GM10847 (cell line): ENCODE data around the gene RAB36.

Source experiments
- POLR2A ChIP-seq: IDR thresholded peaks from 2 replicates; pipeline ENCODE4 v1.6.1; 2011; ENCODE audit not compliant: insufficient read length; ENCODE audit errors: extremely low read depth

Gene RAB36

DNA sequence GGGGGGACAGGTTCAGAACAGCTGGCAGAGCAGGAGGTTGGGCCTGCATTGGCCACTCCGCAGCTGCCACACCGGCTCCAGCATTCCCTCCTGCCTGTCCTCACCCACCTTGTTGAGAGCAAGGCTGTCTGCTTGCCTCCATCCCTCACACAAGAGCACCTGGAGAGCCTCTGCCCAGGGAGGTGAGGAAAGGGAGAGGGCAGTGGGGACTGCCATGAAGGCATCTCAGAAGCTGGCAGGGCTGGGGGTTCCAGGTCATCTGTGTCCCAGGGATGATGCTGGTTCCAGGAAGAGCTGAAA lies 30.6 kb upstream of the RAB36 start:
- no peak for TF ChIP-seq POLR2A

DNA sequence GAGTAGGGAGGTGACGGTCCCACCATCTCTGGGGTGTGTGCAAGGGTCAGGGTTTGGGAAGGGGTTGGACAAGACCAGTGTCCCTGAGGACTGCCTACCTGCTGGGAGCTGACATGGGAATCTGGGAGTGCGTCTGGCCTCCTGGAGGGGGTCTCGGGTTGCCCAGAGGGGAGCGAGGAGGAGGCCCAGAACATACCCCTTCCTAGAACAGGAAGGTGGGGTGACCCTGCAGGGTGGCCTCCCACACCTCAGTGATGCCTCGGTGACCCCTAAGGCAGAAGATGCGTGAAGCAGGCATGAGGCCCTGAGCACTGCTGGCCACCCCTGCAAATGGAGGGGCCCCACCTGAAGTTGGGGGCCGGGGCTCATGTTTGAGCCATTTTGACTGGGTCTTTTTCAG lies 29.9 kb upstream of the RAB36 start:
- no peak for TF ChIP-seq POLR2A

DNA sequence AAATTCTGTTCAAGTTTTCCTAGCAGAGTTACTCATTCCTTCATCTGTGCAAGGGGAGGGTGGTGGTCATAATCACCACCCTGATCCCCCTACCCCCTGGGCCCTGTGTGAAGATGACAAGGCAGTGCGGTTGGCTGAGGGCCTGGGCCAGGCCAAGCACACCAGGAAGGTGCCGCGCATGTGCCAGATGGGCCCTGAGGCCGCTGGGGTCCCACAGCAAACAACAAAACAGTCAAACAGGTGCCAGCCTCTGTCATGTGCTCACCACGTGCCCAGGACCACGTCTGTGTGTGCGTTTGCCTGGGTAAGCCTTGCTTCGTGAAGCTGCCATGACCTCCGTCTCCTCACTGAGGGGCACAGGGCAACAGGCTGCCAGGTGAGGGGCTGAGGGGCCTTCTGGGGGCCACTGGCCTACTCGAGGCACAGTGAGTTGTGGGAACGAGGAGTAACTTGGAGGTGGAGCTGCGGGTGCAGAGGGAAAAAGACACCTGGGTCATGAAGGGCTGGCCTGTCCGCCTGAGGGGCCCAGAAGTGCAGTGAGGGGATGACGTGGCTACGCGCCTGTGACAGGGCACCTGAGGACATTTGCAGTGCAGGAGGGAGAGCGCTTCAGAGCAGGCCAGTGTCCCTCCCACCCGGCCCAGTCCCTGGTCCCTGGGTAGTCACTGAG lies 29.3 kb upstream of the RAB36 start:
- no peak for TF ChIP-seq POLR2A

GRCh38 chr22:23116506-23117263 lies 28.6 kb upstream of the RAB36 start:
- TF ChIP-seq POLR2A: no peak

- TF ChIP-seq POLR2A: no peak
These were observed 28.0 kb upstream of the RAB36 start for GRCh38 chr22:23117275-23117674.

- TF ChIP-seq POLR2A: no peak
These were observed 27.2 kb upstream of the RAB36 start for GRCh38 chr22:23117891-23118646.

- TF ChIP-seq POLR2A: no peak
These were observed 26.4 kb upstream of the RAB36 start for GRCh38 chr22:23118647-23119493.

DNA sequence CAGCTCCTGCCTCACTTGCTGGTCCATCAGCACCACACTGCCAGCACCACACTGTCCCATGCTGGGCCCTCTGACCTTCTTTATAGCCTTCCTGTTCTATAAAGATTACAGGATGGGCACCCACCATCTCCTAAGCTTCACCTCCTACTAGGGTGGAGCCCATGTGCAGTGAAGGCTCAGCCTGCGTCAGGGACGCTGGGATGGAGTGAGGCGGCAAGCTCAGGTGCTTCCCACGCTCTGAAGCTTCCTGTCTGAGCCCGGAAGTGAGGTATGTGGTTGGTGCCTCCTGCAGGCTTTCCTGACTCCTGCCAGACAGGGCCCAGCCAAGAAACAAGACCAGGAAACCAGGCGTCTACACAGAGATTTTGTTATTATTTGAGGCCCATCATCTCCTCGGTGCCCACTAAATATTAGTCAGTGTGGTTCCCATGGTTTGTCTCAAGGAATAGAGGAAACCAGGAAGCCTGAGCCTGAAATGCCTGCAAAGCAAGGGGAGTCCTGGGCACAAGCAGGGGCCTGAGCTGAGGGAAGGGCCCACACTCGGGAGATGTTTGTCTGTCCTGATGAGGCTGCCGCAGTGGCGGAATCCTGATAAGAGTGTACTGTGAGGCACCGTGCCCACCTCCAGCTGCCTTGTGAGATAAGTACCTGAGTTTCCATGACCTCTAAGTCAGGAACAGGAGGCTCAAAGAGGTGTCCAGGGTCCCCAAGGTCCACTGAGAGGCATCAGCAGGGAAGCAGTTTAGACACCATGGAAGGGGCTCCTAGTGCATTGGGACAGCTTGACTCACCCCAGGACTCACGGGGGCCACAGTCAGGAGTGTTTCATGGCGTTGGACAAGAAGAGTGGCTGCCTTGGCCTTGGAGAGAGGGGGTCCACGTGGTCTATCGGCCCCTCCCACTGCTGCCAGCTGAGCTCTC lies 25.5 kb upstream of the RAB36 start:
- TF ChIP-seq POLR2A: no peak

- TF ChIP-seq POLR2A: no peak
These were observed 24.8 kb upstream of the RAB36 start for GRCh38 chr22:23120415-23120899.

GRCh38 chr22:23121000-23121421 lies 24.3 kb upstream of the RAB36 start:
- no peak for TF ChIP-seq POLR2A

DNA sequence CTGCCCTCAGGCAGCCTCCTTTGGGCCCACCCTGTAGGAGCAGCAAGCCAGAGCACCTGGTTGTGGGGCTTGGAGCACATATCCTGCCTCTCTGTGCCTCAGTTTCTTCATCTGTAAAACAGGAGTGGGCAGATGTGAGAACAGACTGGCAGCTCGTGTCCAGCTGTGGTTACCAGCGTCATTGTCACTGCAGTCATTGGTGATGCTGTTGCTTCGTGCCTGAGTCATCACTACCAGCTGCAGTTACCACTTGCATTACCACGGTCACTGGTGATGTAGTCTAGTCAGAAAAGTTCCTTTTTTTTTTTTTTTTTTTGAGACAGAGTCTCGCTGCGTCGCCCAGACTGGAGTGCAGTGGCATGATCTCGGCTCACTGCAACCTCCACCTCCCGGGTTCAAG lies 23.9 kb upstream of the RAB36 start:
- TF ChIP-seq POLR2A: no peak

DNA sequence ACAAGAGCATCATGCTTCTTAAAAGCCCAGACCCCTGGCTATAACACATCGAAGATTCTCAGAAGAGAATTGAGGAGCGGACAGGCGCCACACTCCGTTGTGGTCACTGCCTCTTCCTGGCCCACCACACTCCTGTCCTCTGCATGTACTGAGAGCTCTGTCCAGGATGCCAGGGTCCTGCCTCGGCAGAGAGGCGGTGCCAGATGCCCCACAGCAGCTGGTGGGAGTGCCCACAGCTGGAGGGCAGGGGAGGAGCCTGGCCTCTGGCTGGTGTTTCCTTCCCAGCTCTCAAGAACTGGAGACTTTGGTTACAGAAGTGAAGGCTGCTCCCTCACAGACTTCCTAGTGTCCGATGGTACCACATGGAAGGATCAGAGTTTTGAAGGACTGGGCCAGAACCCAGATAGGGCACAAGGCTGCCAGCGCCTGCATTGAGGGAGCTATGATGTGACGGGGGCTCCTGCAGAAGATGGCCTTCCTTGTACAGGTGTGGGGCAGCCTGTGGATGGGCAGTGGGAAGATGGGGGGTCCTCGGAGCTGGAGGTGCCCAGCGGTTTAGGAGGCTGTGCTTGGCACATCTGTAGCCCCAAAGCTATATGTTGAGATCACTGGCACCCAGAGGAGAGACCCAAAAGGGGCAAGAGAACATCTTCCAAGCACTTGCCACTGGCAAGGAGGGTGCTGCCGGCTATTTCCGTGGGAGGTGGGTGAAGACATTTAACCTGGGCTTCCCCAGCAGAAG lies 22.9 kb upstream of the RAB36 start:
- no peak for TF ChIP-seq POLR2A

- no peak for TF ChIP-seq POLR2A
These were observed 22.1 kb upstream of the RAB36 start for GRCh38 chr22:23122992-23123803.

DNA sequence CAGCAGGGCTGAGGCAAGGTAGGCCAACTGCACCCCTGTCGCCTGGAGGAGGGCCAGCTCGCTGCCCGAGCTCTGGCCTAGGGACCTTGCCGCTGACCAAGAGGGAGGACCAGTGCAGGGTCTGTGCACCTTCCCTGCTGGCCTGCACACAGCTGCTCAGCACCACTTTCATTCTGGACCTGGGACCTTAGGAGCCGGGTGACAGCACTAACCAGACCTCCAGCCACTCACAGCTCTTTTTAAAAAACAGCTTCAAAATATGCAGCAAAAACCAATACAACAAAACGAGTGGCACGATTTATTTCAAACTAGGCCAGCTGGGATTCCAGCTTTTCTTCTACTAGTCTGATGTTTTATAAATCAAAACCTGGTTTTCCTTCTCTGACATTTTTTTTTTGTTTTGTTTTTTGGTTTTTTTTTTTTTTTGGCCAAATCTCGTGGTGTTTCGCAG lies 21.4 kb upstream of the RAB36 start:
- TF ChIP-seq POLR2A: no peak
